ENCODE data around the gene NIPBL. TPM values are rescaled to one million over a fixed set of nuclear protein-coding genes. Genes with fewer than 3 reads are reported as not detected.
A peak's percentile ranks its signal among the peaks of the same experiment; 100 is the strongest.

Gene NIPBL
- total RNA-seq, 4 donors from 2014 or later: 26.7 to 73.8 (median 64.4) TPM

GRCh38 chr5:36874465-36874864 is 2.1 kb upstream of the NIPBL start:
- Histone ChIP-seq H3K4me3 (peak overlapping the region in 2 of 4 donors; percentile 86 to 90), H3K36me3 (no peaks in the 10 kb centered on the region), H3K9me3 (no peaks in the 10 kb centered on the region), H3K27ac (peak overlapping the region; percentile 97 to 99 (median 98)), H3K27me3 (no peaks in the 10 kb centered on the region), H3K4me1 (peaks cover 5 to 40% (median 27%) of the 10 kb centered on the region in 4 donors)
- no peak for DNase-seq
- intact Hi-C loops (cut with DNase I; ENCODE audit: low total_unique reads) (no loop called here), in situ Hi-C loops (cut with MboI; ENCODE audit: low pct_ligation_motif_present in 1 of 4, low pct_unique_long_range_greater_than_20kb in 1 of 4, low sequenced_read_pairs in 3 of 4) (loop anchor here in 1 of 4 donors (10.0 kb wide), 1 partner anchor 130 kb away; no protein-coding TSS in a partner anchor)
- TF ChIP-seq EP300 (IDR thresholded peaks at IDR 0.05; ENCODE audit: low read depth) (no peak), POLR2AphosphoS5 (IDR thresholded peaks at IDR 0.05) (no peak)
- 38 to 58% methylated on average over 3 of the region's 3 CpGs for WGBS, 2 donors (ENCODE audit: low coverage in 1 of 2)

- Histone ChIP-seq H3K9me3 (no peaks in the 10 kb centered on the region), H3K27me3 (no peaks in the 10 kb centered on the region), H3K36me3 (no peaks in the 10 kb centered on the region), H3K27ac (peak overlapping the region; percentile 97 to 99 (median 98)), H3K4me1 (peaks cover 12 to 47% (median 32%) of the 10 kb centered on the region in 4 donors), H3K4me3 (peak overlapping the region; percentile 66 to 90 (median 84))
- in situ Hi-C loops (cut with MboI; ENCODE audit: low pct_ligation_motif_present in 1 of 4, low pct_unique_long_range_greater_than_20kb in 1 of 4, low sequenced_read_pairs in 3 of 4) (loop anchor here in 1 of 4 donors (10.0 kb wide), 1 partner anchor 130 kb away; no protein-coding TSS in a partner anchor), intact Hi-C loops (cut with DNase I; ENCODE audit: low total_unique reads) (no loop called here)
- WGBS, 2 donors (ENCODE audit: low coverage in 1 of 2): 1 to 2% methylated on average over 15 to 26 of the region's 26 CpGs
- DNase-seq: peak; percentile 58
- TF ChIP-seq CTCF (IDR thresholded peaks at IDR 0.05) (no peak), POLR2AphosphoS5 (IDR thresholded peaks at IDR 0.05) (peak in 1 of 3 donors; percentile 8), POLR2A (IDR thresholded peaks at IDR 0.05) (no peak), EP300 (IDR thresholded peaks at IDR 0.05; ENCODE audit: low read depth) (no peak)
Measured at GRCh38 chr5:36875051-36875789, 1.3 kb upstream of the NIPBL start.

GRCh38 chr5:36875790-36876298 is 725 bp upstream of the NIPBL start:
- peak; percentile 86 for DNase-seq
- Histone ChIP-seq H3K27ac (peak overlapping the region; percentile 97 to 99 (median 98)), H3K4me1 (peaks cover 19 to 48% (median 37%) of the 10 kb centered on the region in 4 donors), H3K9me3 (no peaks in the 10 kb centered on the region), H3K27me3 (no peaks in the 10 kb centered on the region), H3K36me3 (no peaks in the 10 kb centered on the region), H3K4me3 (peak overlapping the region; percentile 66 to 90 (median 84))
- 0% methylated on average over 3 to 47 of the region's 47 CpGs for WGBS, 2 donors (ENCODE audit: low coverage in 1 of 2)
- TF ChIP-seq CTCF (IDR thresholded peaks at IDR 0.05): peak; percentile 39 to 56 (median 43)
- no peak for TF ChIP-seq POLR2A (IDR thresholded peaks at IDR 0.05)
- peak in 2 of 3 donors; percentile 35 for TF ChIP-seq POLR2AphosphoS5 (IDR thresholded peaks at IDR 0.05)
- no peak for TF ChIP-seq EP300 (IDR thresholded peaks at IDR 0.05; ENCODE audit: low read depth)
- intact Hi-C loops (cut with DNase I; ENCODE audit: low total_unique reads) (no loop called here), in situ Hi-C loops (cut with MboI; ENCODE audit: low pct_ligation_motif_present in 1 of 4, low pct_unique_long_range_greater_than_20kb in 1 of 4, low sequenced_read_pairs in 3 of 4) (loop anchor here in 1 of 4 donors (10.0 kb wide), 1 partner anchor 131 kb away; no protein-coding TSS in a partner anchor)

DNA sequence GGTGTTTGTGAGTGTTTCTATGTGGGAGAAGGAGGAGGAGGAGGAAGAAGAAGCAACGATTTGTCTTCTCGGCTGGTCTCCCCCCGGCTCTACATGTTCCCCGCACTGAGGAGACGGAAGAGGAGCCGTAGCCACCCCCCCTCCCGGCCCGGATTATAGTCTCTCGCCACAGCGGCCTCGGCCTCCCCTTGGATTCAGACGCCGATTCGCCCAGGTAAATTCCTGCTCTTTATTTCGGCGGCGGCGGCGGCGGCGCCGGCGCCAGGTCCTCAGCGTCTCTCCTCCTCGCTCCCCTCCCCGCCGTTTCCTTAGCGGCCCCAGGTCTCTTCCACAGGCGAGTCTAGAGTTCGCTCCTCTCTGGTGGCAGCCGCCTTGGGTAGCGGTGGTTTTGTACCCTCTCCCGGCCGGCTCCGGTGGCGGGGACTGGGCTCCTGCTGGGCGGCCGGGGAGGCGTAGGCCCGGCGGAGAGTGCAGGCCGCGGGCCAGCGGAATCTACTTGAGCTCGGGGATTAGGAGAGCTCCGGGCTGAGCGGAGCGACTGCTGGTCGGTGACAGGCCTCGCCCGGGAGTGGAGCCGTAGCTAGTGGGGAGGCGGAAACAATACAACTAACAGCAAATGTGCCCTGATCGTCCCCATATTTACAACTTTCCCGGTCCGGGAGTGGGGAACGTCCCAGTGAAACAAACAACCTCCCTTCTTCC is 547 bp downstream of the NIPBL start:
- H3K4me1 ChIP-seq: peaks cover 25 to 60% (median 46%) of the 10 kb centered on the region in 4 donors
- TF ChIP-seq POLR2AphosphoS5 (IDR thresholded peaks at IDR 0.05) (peak in 1 of 3 donors; percentile 37), EP300 (IDR thresholded peaks at IDR 0.05; ENCODE audit: low read depth) (no peak), CTCF (IDR thresholded peaks at IDR 0.05) (peak in 2 of 5 experiments; percentile 17 to 39), POLR2A (IDR thresholded peaks at IDR 0.05) (peak; percentile 35)
- intact Hi-C loops (cut with DNase I; ENCODE audit: low total_unique reads): no loop called here

More for the DNA sequence above, 547 bp downstream of the NIPBL start:
- H3K27me3 ChIP-seq: no peaks in the 10 kb centered on the region
- H3K9me3 ChIP-seq: no peaks in the 10 kb centered on the region
- in situ Hi-C loops (cut with MboI; ENCODE audit: low pct_ligation_motif_present in 1 of 4, low pct_unique_long_range_greater_than_20kb in 1 of 4, low sequenced_read_pairs in 3 of 4): loop anchor here in 1 of 4 donors (10.0 kb wide), 1 partner anchor 132 kb away; no protein-coding TSS in a partner anchor
- WGBS, 2 donors (ENCODE audit: low coverage in 1 of 2): 0% methylated on average over 5 to 54 of the region's 57 CpGs
- DNase-seq: peak; percentile 66
- H3K4me3 ChIP-seq: peak overlapping the region; percentile 66 to 90 (median 84)
- H3K36me3 ChIP-seq: no peaks in the 10 kb centered on the region
- H3K27ac ChIP-seq: peak overlapping the region; percentile 97 to 99 (median 98)

Measured in transverse colon (tissue), 4 donors.